DMS53 treated with DMSO at 0.1 percent for 48 hours (cell line): ENCODE results near the gene CD37.
"Not testable (repeated sequence)": the region's sequence is repeated elsewhere in the genome, so short reads cannot be mapped to it uniquely, and the experiment has no call there.

Experiments
- DNase-seq: peaks from one replicate; lab custom pipeline; 2025; ENCODE audit not compliant: unreplicated experiment; lab: John Stamatoyannopoulos, UW

CD37 gene

DNA sequence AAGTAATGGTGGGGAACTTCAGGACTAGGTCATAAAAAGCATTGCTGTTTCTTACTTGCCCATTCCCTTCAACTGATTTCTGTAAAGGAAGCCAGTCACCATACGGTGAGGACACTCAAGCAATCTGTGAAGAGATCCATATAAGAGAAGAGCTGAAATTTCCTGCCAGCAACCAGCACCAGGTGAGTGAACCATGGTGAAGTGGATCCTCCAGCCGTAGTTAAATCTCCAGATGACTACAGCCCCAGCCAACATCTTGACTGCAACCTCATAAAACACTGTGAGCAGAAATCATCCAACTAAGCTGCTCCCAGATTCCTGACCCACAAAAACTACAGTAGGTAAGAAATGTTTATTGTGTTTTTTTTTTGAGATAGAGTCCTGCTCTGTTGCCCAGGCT is 6.5 kb upstream of the CD37 start:
- no peak for DNase-seq

DNA sequence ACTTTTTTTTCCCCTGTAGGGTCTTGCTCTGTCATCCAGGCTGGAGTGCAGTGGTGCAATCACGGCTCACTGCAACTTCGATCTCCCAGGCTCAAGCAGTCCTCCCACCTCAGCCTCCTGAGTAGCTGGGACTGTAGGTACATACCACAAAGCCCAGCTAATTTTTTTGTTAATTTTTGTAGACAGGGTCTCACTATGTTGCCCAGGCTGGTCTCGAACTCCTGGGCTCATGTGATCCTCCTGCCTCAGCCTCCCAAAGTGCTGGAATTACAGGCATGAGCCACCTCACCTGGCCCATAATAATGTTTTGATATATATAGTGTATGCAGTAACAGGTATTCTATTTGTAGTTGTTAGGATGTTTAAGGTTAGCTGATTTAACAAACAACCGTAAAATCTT is 4.0 kb upstream of the CD37 start:
- not testable (repeated sequence) for DNase-seq

DNA sequence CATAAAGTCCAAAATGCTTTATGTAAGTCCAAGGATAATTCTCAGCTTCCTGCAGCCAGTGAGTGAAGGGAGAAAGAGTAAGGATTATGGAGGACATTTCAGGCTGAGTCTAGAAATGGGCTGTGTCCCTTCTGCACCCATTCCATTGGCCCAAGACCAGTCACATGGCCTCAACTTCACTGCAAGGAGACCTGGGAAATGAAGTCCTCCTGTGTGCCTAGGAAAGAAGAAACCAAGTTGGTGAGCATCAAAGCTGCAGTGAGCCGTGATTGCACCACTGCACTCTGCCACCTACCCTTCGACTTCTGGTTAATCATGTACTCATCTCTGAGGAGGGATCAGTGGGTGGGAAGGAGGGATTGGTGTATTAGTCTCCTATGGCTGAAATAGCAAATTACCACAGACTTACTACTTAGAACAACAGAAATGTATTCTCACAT is 3.6 kb upstream of the CD37 start:
- no peak for DNase-seq

DNA sequence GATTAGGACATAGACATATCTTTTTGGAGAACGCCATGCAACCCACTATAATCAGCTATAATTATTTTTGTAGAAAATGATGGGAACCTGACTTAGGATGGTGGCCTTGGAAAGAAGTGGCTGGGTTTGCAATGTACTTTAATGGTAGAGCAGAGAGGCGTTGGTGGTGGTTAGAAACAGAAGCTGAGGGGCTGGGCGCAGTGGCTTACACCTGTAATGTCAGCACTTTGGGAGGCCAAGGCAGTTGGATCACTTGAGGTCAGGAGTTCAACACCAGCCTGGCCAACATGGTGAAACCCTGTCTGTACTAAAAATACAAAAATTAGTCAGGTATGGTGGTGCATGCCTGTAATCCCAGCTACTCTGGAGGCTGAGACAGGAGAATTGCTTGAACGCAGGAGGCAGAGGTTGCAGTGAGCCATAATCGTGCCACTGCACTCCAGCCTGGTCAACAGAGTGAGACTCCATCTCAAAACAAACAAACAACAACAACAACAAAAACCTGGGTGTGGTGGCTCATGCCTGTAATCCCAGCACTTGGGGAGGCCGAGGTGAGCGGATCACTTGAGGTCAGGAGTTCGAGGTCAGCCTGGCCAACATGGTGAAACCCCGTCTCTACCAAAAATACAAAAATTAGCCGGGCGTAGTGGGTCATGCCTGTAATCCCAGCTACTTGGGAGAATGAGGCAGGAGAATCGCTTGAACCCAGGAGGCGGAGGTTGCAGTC is 2.4 kb upstream of the CD37 start:
- DNase-seq = not testable (repeated sequence)

DNA sequence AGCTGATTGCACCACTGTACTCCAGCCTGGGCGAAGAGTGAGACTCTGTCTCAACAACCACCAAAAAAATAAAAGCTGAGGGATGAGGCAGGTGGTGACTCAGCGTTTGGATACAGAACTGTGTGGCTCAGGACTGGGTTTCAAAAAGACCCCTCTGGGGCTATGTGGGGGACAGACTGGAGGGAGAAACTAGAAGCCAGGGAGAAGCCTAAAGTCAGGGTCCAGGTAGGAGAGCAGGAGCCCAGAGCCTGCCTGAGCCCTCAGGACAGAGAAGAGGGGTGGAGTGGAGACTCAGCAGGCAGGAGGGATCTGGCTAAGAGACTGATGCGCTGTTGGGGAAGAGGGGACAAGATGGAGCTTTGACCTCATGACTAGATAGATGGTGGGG is 1.8 kb upstream of the CD37 start:
- DNase-seq = no peak

DNA sequence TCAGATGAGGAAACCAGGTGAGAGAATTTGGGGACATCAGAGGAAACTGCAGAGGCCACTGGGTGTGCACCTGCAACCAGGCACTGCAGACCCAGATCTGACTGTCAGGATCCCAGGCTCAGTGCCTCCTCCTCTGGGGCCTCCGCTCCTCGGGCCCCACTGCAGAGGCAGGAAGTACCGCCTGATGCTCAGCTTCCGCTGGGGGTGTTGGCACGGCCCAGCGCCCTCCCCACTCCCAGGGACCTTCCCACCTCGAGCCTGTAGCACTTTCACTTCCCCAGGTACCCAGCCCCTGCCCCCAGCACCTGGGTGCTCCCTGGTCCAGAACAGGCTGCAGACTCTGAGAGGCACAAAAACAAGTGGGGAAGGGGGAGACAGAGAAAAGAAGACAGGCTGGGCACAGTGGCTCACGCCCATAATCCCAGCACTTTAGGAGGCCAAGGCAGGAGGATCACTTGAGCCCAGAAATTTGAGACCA is 1.4 kb upstream of the CD37 start:
- DNase-seq = no peak

DNA sequence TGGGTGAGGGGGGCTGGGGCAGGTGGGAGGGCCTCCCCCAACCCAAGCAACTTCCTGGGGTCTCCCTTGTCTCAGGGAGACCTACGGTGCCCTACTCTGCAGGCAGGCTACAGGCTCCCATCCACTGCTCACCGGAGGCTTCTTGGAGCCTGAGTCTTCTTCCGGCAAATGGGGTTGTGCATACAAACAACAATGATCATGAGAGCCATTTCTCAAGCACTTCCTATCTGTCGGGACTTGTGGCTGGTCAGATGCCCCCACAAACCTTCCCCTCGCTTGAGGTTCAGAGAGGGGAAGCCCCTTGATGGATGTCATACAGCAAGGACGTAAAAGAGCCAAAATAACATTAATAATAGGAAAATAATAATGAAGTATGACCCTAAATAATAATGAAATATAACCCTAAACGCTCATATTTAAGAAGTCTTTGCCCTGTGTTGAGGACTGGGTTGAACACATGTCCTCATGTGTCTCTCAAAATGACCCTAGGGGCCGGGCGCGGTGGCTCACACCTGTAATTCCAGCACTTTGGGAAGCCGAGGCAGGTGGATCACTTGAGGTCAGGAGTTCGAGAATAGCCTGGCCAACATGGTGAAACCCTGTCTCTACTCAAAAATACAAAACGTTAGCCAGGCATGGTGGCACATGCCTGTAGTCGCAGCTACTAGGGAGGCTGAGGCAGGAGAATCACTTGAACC is 727 bp downstream of the CD37 start:
- DNase-seq = no peak

DNA sequence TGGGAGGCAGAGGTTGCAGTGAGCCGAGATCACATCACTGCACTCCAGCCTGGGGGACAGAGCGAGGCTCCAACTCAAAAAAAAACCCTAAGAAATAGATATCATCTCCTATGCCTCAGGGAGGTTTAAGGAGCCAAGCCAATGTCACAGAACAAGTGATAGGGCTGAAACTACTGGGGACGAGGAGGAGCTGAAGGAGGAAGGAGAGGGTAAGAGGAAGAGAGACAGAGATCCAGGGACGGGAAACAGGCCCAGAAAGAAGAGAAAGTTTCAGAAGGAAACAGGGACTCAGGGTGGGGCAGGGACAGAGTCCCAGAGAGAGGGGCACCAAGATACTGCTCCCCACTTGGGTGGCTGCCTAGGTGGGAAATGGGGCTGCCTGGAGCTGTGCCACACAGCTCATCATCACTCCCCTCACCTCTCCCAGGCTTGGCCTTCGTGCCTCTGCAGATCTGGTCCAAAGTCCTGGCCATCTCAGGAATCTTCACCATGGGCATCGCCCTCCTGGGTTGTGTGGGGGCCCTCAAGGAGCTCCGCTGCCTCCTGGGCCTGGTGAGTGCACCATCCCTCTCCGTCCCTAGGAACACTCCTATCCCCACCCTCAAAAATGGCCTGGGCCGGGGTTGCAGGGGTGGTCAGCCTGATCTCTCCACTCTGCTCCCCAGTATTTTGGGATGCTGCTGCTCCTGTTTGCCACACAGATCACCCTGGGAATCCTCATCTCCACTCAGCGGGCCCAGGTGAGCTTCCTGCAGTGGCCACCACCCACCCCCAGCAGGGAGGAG is 1.5 kb downstream of the CD37 start:
- DNase-seq = no peak

DNA sequence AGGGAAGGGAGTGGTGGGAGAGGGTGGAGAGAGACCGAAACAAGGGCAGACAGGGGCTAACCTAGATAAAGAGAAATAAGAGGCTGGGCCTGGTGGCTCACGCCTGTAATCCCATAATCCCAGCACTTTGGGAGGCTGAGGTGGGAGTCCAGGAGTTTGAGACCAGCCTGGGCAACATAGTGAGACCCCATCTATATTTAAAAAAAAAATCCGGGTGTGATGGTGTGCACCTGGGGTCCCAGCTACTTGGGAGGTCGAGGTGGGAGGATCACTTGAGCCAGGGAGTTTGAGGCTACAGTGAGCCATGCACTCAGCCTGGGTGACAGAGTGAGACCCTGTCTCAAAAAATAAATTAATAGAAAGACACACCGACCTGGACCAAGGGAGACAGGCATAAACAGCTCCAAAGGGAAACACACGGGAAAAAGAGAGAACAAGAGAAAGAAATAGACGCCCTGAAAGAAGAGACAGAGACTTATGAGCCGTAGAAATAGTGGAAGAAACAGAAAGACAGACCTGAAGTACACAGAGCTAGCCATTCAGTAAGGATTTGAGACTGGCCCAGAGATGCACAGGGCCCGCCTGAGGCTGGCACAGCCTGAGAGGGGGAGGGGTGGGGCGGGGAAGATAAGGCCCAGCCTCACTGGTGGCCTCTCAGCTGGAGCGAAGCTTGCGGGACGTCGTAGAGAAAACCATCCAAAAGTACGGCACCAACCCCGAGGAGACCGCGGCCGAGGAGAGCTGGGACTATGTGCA is 2.2 kb downstream of the CD37 start:
- DNase-seq = no peak

DNA sequence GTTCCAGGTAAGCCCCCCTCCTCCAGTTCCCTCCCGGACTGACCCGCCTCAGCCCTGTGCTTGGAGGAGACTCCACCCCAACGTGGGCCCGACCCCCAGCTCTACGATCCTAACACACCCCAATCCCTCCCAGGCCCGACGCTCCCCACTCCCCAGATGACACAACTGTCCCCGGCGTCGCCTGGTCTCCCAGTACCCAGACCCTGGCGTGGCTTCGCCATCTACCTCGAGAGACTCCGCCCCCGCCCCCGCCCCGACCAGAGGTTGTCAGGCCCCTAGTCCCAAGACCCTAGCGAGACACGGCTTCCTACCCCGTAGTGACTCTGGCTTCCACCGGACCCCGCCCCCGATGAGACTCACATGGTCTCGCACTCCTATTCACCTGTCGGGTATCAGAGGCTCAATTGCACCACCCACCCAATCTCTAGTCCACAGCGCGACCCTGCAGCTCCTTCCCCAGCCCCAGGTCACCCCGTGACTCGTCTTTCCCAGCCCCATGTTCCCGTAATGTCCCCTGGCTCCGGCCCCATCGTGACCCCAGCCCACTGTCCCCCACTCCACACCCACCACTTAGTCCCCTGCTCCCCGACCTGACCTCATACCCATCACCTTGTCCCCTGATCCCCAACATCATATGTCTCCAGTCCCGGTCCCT is 2.9 kb downstream of the CD37 start:
- no peak for DNase-seq

DNA sequence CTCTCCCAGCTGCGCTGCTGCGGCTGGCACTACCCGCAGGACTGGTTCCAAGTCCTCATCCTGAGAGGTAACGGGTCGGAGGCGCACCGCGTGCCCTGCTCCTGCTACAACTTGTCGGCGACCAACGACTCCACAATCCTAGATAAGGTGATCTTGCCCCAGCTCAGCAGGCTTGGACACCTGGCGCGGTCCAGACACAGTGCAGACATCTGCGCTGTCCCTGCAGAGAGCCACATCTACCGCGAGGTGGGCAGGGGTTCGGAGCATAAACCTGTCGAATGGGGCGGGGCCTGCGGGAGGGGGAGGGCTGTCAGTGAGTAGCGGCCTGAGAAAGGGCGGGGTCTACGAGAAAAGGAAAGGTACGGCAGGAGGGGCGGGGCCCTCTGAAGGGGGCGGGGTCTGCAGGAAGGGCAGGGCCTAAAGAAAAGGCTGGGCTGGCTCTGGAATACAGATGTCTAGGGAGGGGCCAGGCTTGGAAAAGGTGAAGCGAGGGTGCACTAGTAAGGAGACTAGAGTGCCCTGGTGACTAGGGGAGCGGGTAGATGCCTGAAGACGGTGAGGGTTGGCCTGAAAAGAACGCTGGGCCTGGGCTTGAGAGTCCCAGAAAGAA is 3.6 kb downstream of the CD37 start:
- no peak for DNase-seq

DNA sequence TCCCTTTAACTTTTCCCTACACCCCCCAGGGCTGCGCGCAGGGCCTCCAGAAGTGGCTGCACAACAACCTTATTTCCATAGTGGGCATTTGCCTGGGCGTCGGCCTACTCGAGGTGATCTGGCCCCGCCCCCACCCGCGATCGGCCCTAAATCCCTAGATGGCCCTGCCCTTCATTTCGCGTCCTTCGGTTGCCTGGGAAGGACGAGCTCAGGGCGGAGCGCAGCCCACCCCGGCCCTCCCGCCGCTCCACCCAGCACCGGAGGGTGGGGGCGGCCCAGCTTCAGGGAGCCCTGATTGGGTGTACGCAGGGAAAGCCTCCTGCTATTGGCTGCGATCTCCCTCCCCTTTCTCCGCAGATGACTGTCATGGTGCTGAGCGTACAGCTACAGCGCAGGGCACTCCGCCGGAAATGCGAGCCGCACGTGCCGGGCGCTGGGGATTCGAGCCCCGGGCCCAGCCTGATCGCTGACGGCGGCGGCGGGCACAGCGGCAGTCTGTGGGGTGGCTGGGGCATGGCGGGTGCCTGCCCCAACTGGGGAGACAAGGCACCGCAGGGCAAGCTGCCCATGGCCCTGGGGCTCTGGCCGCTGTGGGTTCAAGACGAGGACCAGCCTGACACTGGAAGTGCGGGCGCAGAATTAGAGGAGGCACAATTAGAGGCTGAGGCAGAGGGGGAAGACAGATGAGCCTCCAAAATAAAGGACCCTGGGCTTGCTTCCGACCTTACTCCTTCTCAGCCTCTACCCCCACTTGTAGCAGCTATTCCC is 4.3 kb downstream of the CD37 start:
- no peak for DNase-seq

DNA sequence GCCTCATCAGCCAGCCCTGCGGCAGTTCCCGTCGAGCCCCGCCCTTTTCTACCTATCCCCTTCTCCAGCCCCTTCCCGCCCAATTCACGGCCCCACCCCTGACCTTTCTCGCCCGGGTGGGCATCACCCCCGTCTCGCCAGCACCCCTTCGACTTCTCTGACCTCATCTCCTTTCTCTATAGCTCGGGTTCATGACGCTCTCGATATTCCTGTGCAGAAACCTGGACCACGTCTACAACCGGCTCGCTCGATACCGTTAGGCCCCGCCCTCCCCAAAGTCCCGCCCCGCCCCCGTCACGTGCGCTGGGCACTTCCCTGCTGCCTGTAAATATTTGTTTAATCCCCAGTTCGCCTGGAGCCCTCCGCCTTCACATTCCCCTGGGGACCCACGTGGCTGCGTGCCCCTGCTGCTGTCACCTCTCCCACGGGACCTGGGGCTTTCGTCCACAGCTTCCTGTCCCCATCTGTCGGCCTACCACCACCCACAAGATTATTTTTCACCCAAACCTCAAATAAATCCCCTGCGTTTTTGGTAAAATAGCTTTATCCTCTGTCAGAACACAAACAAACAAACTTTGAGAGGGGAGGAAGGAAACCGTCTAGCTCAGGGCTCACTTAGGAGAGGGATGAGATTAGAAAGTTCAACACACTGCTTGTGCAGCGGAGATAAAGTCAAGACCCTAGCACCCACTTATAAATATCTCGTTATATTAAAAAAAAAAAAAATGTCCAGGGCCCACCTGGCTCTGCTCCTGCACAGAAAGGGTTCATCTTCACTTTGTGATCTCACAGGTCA is 5.1 kb downstream of the CD37 start:
- DNase-seq = no peak

DNA sequence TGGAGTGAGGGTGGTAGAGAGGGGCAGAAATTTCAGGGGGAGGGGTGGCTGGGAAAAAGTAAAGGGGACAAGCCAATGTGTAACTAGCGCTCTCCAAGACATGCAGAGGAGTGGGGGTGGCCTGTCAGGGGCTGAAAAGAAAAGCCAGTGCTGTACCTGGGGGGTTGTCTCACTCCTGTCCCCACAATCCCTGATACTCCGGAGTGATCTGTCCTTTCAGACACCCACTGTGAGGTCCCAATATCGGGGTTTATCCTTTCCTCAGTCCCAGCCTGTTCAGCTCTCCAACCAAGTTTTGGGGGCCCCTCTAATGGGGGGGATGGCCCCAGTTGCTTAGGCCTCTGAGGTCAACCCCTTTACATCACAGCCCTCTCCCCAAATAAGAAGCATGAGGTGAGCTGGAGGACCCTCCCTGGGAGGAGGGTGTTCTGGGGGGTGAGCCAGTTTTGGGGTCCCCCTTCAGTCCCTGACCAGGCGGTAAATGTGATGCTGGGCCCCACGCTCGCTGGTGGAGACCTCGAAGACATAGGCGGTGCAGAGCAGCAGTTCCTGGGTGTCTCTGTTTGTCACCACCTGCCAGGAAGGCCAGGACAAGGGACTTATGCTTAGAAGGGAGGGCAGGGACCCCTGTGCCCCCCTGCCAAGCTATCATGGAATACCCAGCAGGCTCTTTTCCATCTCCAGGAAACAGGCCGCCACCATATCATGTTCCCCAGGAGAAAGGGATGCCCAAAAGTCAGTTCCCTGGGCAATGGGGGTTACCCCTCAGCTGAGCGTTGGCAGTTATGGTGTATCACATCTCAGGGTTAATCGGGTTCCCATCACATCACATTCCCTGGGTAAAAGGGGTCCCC is 5.9 kb downstream of the CD37 start:
- DNase-seq = no peak

DNA sequence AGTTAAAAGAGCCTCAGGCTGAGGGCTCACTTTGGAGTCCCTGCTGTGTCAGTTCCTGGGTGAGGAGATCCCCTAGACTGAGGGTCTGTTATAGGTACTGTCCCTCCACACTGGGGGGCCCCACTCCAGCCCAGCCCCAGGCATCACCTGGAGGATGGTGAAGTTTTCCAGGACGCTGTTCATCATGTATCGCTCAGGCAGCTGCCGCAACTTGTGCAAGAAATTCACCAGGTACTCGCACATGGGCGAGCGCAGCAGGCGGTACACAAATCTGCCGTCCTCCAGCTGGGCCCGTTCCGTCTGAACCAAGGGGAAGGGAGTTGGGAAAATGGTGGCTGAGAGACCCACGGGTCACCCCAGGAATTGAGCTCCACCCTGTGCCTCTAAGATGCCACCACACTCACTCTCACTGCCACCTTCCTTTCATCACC is 7.1 kb downstream of the CD37 start:
- no peak for DNase-seq

DNA sequence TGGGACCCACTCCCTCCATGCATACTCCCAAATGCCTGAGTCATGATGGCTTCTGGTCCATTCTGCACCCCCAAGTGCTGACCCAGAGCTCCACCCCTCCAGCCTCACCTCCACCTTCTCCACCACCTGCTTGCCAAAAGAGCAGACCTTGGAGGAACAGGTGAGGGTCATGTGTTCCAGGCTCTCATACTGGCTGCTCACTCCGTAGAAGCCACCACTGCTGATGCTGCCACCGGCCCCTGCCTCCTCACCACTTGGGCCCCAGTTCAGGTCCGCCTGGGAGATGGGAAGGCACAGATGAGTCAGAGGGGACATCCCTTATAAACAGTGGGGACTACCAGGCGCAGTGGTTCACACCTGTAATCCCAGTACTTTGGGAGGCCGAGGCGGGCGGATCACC is 7.9 kb downstream of the CD37 start:
- no peak for DNase-seq

DNA sequence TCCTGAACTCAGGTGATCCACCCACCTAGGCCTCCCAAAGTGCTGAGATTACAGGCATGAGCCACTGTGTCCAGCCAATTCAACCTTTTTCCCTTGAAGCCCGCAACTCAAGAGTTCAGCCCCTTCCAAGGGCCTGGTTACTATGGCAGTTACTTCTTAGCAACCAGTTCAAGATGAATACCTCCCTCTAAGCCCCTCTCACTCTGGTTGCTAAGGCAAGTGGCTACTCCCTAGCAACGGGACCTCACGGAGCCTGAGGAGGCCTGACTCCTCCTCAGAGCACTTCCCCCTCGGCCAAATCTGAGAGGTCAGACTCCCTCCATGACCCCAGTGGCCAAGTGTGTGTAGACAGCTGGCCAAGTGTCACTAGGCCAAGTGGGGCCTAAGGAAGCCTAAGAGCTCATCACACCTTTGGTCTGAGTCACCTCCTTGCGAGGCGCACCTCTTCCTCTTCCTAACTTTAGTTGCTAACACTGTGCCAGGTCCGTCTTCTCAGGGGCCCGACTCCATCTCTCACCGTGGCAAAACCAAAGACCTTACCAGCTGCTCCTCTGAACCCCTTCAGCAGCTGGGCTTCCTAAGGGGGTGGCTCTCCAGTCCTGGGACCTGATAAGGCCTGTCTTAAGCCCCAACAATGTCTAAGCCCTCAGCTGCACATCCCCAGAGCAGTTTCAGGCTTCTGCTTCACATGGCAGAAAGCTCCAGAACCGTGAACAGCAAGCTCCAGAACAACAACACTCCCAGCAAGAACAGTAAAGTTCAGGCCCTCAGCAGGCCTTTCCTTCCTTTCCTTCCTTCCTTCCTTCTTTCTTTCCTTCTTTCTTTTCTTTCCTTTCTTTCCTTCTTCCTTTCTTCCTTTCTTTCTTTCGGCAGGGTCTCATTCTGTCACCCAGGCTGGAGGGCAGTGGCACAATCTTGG is 9.6 kb downstream of the CD37 start:
- DNase-seq = no peak
